Renal cortex interstitium (tissue), 11 donors: ENCODE data around the gene HEXIM1. TPM values are rescaled to one million over a fixed set of nuclear protein-coding genes. Genes with fewer than 3 reads are reported as not detected.
A peak's percentile ranks its signal among the peaks of the same experiment; 100 is the strongest.
"Not testable (repeated sequence)": the region's sequence is repeated elsewhere in the genome, so short reads cannot be mapped to it uniquely, and the experiment has no call there.

Source experiments
- DNase-seq, 11 donors: peaks; one replicate each; pipeline ENCODE4 v3.0.0-alpha.2; 2013; ENCODE audit warnings: low read depth in 9 of 11, low spot score in 4 of 11; ENCODE audit errors: extremely low read depth in 1 of 11
- polyA plus RNA-seq, 3 donors: library from polyadenylated mRNA; unstranded; fragments of 120-200 nt; gene quantifications; one replicate each; pipeline ENCODE4 v1.2.1, GENCODE V29; 2013; ENCODE audit not compliant: insufficient read length in 3 of 3

HEXIM1 gene
- polyA plus RNA-seq, 3 donors, result 37.1 to 44.9 (median 44.4) TPM

GRCh38 chr17:45123930-45124796 lies 24.1 kb upstream of the HEXIM1 start:
- no peak for DNase-seq

GRCh38 chr17:45124797-45125122 lies 23.5 kb upstream of the HEXIM1 start:
- not testable (repeated sequence) for DNase-seq

- DNase-seq, result no peak
Observed at GRCh38 chr17:45125509-45125908, 22.8 kb upstream of the HEXIM1 start.

GRCh38 chr17:45127207-45127547 lies 21.1 kb upstream of the HEXIM1 start:
- no peak for DNase-seq

- DNase-seq, result peak in 1 of 11 donors; percentile 39
Observed at GRCh38 chr17:45127548-45128300, 20.6 kb upstream of the HEXIM1 start.

GRCh38 chr17:45128331-45128730 lies 19.9 kb upstream of the HEXIM1 start:
- no peak for DNase-seq

GRCh38 chr17:45128989-45129388 lies 19.3 kb upstream of the HEXIM1 start:
- DNase-seq, result no peak

GRCh38 chr17:45129426-45129939 lies 18.8 kb upstream of the HEXIM1 start:
- DNase-seq, result peak in 2 of 11 donors; percentile 45 to 54

- DNase-seq, result no peak
Observed at GRCh38 chr17:45129940-45130680, 18.2 kb upstream of the HEXIM1 start.

GRCh38 chr17:45130681-45131615 lies 17.3 kb upstream of the HEXIM1 start:
- DNase-seq, result no peak

- DNase-seq, result peak in 2 of 11 donors; percentile 39 to 64
Observed at GRCh38 chr17:45131616-45132319, 16.5 kb upstream of the HEXIM1 start.

GRCh38 chr17:45132320-45132571 lies 16.0 kb upstream of the HEXIM1 start, which contains the start of gene PLCD3:
Gene PLCD3, minus strand, starts transcription at chr17:45132515. Its CDS starts 105 bp downstream, at chr17:45132410.
- DNase-seq, result no peak

- peak in 4 of 11 donors; percentile 67 to 76 (median 72) for DNase-seq
Observed at GRCh38 chr17:45132572-45133463, 15.5 kb upstream of the HEXIM1 start.

GRCh38 chr17:45135192-45135977 lies 12.9 kb upstream of the HEXIM1 start, which contains the start of gene ACBD4:
Gene ACBD4, plus strand, starts transcription at chr17:45135687. Its CDS starts 458 bp downstream, at chr17:45136145.
- peak; percentile 92 to 98 (median 93) for DNase-seq

- no peak for DNase-seq
Observed at GRCh38 chr17:45135978-45136791, 12.1 kb upstream of the HEXIM1 start.
